Epidermal melanocyte (primary cell): ENCODE results near the gene CCDC102B.
"Not testable (repeated sequence)": the region's sequence is repeated elsewhere in the genome, so short reads cannot be mapped to it uniquely, and the experiment has no call there.

Experiments
- DNase-seq: peaks from one replicate; pipeline ENCODE4 v3.0.0; 2011; ENCODE audit warnings: low spot score; ENCODE audit not compliant: insufficient read length

Gene CCDC102B

DNA sequence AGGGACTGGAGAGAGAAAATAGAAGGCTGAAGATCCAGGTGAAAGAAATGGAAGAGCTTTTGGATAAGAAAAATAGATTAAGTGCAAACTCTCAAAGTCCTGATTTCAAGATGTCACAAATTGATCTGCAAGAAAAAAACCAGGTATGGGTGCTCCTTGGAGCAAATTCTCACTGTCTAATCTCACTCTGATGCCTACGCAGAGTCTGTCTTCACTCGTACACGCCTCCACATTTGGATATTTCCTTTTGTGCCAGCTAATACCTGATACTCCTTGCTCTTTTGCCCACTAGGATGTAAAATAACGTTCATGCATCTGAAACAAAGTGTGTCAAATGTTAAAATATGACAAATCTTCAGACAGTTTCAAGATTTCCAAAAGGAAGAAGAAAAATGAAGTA, 99.4 kb downstream of the CCDC102B start:
- DNase-seq: no peak

DNA sequence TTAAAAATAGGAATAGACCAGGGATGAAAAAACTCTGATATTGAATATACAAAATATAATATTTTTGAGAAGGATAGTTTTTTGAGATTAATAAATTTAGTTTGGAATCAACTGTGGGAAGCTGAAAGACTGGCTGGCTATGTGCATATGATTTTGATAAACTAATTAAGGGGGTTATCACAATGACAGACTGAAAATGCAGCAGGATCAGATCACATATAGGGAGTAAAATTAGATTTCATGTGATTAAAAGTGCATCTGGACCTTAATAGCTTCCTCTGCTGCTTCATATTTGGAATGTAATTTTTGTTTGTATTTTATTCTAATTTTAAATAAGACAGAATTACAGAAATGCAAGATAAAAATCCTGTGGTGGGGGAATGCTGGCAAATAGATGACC, 111.7 kb downstream of the CCDC102B start:
- DNase-seq: no peak

DNA sequence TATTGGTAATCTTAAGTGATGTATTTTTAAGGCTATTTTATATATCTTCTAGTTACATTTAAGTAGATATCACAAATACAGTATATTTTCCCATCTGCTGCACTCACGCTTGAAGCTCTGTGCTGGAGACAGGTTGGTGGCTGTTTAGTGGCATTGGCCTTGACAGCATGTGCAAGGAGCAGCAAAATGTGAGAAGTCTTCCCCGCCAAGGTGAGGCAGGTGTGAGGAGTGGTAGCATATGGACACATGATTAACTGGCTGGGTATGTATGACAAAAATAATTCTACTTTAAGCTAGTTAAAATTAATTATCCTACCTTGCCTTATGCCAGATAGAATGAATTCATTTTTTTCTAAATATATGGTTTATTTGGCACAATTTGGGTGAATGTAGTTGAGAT, 117.2 kb downstream of the CCDC102B start:
- DNase-seq: no peak

DNA sequence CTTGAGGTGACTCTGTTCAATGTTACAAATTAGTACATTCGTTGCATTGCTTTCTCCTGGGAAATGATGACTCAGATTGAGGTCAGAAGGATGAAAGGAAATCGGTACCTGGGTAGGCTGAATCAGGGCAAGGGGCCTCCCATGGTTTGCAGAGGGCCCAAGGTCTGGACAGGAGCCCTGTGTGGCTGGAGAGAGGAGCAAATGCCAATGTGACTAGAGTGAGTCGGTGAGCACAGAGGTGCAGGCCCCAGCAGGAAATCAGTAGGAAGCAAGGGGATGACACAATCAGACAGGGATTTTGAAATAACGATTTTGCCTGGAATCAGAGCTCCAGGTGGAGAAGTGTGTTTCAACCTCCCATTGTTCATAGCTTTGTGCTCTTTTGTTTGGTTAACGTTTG, 118.9 kb downstream of the CCDC102B start:
- no peak for DNase-seq

DNA sequence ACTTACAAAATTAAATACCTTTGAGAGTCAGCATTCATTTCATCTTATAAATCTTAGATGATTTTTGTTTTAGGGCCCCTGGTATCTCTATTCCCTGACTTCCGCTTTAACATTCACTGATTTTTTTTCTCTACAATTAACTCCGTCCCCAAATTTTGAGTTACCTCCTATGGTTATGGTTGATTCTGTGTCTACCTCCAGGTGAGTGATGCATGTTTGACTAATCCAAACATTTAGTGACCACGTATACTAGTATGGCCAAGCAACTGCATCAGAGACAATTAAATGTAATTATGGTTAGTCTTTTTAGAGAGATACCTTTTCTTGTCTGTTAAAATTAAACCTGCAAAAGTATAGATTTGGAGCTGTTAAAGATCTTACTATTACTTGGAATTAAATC, 120.3 kb downstream of the CCDC102B start:
- no peak for DNase-seq

DNA sequence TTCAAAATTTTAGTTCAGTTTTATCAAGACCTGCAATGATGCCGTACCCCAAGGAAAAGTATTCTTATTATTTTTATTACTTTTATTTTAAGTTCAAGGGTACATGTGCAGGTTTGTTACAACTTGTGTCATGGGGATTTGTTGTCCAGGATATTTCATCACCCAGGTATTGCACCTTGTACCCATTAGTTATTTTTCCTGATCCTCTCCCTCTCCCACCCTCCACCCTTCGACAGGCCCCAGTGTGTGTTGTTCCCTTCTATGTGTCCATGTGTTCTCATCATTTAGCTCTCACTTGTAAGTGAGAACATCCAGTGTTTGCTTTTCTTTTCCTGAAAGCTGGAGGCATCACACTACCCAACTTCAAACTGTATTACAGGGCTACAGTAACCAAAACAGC, 122.0 kb downstream of the CCDC102B start:
- no peak for DNase-seq

DNA sequence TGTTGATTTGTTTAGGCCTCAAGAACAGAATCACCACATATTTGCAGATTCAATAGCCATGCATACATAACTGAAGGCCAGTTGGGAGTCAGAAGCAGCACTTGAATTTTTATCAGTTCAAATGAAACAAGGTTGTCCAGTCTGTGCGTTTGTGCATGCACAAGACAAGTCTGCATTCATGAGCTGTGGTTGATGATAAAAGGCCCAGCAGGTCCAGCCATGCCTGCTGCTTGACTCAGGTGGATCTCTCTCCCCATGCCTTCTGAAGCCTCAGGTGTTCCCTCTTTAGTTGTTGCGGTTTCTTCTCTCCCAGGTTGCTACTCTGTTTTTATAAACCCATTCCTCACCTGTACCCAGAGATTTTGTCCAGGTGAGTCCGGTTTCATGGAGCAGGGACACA, 124.5 kb downstream of the CCDC102B start:
- DNase-seq: no peak

DNA sequence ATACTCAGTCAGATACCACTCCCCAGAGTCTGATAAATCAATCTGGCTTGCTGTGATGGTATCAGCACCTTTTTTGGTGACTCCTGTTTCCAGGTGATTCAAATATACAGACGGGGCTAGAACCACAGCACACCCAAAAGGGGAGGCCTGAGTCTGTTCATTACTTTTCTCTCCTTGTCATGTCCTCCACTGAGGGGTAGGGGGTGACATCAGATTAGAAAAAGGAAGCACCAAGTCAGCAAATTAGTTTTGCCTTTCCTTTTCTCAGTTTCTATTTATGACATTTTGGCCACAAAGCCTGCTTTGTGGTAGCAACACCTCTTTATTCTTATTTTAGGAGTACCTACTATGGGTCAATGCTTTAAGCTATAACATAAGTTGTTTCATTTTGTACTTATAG, 127.4 kb downstream of the CCDC102B start:
- no peak for DNase-seq

DNA sequence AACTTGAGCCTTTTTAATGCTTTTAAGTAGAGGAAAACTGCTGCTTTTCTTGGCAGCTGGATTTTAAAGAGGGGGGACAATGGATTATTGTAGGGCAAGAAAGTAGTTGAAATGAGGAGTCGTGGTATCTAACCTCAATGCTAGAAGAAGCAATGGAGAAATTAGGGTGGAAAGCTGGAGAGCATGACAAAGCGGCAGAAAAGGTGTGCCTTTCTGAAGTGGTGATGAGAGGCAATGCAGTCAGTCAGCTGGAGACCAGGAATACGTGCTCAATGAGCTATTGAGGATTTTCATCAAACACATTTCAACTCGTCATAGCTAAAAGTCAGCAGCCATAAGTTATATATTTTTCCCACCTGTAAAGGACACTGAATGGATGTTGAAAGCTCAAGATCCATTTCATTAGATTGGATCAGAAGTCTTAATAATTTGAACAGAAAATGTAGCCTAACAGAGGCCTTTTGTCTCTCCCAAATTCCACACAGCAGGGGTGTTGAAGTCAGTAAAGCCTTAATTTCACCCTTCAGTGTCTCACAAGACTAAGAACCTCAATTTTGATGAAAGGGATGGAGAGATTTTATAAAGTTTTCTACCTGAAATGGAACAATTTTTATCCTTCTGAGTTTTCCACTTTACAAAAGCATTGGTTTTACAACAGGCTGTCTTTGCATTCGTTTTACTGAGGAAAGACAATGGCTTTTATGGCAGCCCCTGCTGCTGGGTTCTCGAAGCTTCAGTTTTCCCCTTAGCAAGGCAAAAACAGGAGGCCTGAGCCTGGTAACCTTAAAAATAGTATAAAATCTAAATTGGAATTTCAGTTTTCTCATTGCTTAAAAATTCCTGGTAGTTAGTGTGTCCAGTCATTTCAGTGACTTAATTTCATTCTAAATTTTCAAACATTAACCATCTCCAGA, 131.1 kb downstream of the CCDC102B start:
- no peak for DNase-seq

DNA sequence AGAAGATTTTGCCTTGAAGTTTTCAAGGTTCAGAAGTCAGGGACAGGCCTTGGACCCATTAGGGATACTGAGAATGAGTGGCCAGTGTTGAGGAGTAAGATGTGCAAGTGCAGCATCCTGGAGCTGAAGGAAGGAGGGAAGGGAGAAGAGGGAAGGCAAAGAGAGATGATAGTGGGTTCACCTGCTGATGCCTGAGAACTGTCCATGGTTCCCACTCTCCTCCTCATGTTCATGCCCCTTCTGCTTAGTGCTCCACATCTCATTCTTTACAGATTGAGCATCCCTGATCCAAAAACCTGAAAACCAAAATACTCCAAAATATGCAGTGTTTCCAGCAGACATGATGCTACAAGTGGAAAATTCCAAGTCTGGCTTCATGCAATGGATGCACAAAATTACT, 137.8 kb downstream of the CCDC102B start:
- DNase-seq: no peak

DNA sequence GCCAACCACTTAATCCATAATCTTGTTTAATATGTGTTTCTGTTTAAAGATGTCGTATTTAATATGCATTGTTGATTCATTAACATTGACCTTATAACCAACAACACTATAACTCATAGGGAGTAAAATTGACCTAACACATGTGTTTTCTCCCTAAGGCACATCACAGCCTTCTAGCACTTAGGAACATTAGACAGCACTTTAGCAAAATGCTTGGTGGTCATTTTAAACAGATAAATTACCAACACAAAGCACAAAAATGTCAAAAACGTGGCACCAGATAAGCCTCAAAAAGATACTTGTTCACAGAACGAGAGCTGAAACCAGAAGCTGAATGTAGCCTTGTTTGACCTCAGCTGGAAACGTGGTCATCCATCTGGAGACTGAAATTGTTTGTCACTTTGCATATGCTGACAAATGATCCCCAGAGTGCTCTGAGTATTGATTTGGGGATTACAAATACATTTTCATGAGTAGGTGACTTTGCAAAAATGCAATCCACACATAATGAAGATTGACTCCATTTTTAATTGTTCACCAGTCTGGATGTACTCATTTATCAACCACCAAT, 139.2 kb downstream of the CCDC102B start:
- no peak for DNase-seq

DNA sequence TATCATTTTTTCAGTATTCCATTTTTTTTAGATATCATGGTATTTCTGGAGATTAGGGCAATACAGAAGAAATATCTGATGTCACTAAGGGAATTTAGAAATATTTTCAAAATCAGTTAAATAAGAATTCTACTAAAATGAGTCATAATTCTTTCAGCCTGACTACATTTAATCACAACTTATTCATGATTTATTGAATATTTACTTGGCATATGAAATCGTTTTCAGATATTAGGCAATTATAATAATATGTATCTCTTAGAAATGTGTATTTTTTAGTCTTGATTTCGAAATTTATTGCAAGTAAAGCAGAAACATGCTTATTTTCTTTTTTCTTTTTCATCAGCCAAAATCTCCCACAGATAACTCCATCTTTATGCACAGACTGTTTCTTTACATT, 142.2 kb downstream of the CCDC102B start:
- no peak for DNase-seq

DNA sequence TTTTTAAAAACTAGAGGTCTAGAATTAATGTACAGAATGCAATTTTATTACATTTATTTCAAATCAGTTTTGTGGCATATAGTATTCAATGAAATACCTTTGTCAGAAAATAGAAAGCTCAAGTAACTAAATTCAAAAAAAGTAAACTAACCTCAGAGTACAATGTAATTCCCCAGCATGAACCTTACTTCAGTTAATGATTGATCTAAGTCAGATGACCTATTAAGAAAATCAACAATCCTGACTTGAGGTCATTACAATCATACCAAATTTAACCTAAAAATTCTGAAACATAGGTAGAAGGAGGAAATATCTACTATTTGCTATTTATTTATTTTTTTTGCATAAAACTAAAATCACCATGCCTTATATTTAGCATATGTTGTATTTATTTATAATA, 142.9 kb downstream of the CCDC102B start:
- DNase-seq: no peak

DNA sequence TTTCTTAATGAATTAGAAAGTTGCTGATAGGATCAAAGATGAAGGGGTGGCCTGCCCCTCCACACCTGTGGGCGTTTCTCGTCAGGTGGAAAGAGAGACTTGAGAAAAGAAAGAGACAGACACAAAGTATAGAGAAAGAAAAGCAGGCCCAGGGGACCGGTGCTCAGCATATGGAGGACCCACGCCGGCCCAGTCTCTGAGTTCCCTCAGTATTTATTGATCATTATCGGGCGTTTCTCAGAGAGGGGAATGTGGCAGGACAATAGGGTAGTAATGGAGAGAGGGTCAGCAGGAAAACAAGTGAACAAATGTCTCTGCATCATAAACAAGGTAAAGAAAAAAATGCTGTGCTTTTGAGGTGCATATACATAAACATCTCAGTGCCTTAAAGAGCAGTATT, 144.3 kb downstream of the CCDC102B start:
- no peak for DNase-seq

DNA sequence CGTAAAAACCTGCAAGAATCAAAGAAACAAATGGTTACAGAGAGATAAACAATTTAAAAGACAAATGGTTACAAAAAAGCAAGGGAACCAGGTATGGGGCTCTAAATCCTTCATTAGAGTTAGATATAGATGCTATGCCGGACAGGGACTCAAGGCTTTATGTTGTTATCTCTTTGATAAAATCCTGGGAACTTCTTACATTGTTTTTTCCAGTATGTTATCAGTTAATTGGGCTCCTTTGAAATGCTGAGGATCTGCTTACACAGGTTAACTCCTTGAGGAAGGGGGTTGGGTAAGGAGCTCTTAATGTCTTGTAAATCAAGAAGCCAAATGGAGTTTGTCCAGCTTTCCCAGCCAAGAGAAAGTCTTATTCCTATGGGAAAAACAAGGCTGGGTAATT, 146.0 kb downstream of the CCDC102B start:
- DNase-seq: not testable (repeated sequence)

DNA sequence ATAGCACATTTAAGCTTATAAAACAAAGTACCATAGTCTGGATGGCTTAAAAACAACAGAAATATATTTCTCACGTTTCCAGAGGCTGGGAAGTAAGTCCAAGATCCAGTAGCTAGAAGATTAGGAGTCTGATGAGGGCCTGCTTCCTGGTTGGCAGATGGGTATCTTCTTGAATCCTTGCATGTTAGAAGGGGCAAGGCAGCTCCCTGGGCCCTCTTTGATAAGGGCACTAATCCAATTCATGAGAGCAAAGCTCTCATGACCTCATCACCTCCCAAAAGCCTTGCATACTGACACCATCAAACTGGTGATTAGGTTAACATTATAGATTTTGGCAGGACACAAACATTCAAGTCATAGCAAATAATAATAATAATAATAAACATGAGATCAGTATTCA, 146.4 kb downstream of the CCDC102B start:
- DNase-seq: no peak

DNA sequence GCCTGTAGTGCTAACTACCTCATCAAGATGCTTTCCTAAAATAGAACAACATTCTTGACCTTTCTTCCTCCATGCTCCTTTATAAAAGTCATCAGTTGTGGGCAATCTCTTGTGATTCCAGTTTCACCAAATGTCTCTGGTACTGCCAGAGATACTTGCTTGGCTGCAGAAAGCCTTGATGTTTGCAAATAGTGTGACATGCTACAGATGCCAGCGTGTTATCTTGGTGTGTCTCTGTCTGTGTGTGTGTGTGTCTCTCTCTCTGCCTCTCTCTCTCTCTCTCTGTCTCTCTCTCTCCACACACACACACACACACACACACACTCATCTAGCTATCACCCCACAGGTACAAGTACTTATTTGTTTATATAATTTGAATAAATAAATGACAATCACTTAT, 146.9 kb downstream of the CCDC102B start:
- DNase-seq: no peak

DNA sequence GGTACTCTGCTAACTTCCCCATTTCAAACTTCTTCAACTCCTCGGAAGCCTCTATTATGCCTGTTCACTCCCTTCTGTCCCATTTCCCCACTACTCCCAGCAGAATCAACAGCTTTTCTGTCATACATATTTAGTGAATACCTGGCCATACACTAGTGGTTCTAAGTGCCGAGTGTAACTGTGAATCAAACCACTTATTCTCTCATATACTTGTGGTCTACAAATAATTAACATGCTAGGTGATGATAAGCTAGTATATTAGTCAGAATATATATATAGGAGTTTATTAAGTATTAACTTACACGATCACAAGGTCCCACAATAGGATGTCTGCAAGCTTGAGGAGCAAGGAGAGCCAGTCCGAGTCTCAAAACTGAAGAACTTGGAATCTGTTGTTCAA, 150.7 kb downstream of the CCDC102B start:
- DNase-seq: no peak

DNA sequence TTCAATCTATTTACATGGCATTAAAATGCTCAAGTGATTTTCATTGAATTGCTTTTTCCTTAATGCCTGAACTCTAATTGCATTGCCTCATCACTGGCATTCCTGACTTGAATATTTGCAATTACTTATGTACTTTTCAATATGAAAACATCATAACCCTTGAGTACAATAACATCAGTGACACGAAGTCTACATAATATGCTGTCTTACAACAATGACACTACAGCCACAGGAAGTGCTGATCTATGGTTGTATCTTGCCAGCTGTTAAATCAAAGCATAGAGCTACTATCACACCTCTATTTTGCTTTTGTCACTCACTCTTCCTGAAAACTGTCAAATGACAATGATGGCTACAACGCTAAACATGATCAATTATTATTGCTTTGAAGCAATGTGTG, 156.9 kb downstream of the CCDC102B start:
- no peak for DNase-seq

DNA sequence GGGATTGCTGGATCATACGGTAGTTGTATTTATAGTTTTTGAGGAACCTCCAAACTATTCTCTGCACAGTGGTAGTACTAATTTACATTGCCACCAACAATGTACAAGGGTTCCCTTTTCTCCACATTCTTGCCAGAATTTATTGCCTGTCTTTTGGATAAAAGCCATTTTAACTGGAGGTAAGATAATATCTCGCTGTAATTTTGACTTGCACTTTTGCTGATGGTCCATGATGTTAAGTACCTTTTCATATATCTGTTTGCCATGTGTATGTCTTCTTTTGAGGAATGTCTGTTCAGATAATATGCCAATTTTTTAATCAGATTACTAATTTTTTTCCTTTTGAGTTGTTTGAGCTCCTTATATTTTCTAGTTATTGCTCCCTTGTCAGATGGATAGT, 158.8 kb downstream of the CCDC102B start:
- DNase-seq: no peak

DNA sequence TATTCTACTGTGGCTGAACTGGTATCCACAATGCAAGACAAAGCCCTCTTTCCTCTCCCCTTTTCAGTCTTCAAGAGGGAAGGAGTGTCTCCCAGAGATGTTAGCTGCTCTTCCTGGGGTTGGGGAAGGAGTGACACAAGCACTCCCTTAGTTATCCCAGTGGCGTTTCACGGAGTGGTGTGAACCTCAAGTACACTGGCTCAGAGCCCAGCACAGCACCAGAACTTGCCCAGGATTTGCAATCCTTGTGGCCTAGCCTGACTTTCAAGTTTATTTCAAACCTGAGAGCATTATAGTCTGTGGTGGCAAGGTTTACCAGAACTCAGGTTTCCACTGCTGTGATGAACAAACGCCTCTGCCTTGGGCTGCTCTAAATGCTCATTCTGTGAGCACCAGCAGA, 162.5 kb downstream of the CCDC102B start:
- DNase-seq: no peak

DNA sequence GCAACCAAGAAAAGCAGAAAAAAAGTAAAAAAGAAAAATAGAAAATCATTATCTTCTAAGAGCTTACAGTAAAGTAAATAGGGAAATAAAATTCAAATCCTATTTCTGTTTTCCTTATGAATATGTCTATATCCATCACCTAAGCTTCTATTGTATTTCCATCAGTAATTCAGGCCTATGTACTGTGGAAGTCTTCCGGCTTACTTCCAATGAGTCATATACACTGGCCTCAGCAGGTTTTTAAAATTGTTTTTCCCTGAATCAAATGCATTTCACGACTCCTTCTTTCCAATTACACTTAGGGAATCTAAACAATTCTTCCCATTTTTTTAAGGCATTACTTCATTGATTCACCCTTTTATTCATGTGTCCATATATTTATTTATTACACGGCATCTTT, 164.7 kb downstream of the CCDC102B start:
- DNase-seq: no peak

DNA sequence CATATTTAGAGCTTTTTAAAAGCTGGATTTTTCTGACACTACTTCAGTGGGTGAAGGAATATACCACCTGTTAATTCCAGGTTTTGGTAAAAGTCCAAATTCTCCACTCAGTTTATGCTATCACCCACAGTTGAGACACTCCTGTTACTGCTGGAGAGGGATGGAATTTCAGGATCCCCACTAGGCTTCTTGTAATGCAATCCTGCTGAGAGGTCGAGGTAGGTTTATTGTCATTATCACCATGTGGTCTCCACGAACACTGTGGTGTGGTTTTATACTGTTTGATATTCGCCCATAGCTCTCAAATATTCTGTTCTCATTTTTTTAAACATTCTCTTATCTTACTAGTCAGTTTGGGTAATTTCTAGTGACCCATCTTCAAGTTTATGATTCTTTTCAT, 167.9 kb downstream of the CCDC102B start:
- DNase-seq: no peak
